Dendritic cell treated with granulocyte-macrophage colony-stimulating factor and Interleukin-4, amounts not matched to agents 40 ng/mL and 50 ng/mL, for 4 days (primary cell): ENCODE results near the gene C9orf78.
A peak's percentile ranks its signal among the peaks of the same experiment; 100 is the strongest.
"Not testable (repeated sequence)": the region's sequence is repeated elsewhere in the genome, so short reads cannot be mapped to it uniquely, and the experiment has no call there.

ENCODE experiments used
- H3K27ac Mint-ChIP-seq: one replicate; pipeline ENCODE4 v1.8.0; 2022; ENCODE audit warnings: mild to moderate bottlenecking, mixed read lengths
- H3K27me3 Mint-ChIP-seq: one replicate; pipeline ENCODE4 v1.8.0; 2022; ENCODE audit warnings: mild to moderate bottlenecking, mixed read lengths
- H3K36me3 Mint-ChIP-seq: one replicate; pipeline ENCODE4 v1.8.0; 2022; ENCODE audit warnings: low read depth, mixed read lengths
- H3K4me1 Mint-ChIP-seq: one replicate; pipeline ENCODE4 v1.8.0; 2022; ENCODE audit warnings: low read depth, mixed read lengths
- H3K4me3 Mint-ChIP-seq: one replicate; pipeline ENCODE4 v1.8.0; 2022; ENCODE audit warnings: mild to moderate bottlenecking, moderate library complexity, mixed read lengths
- H3K9me3 Mint-ChIP-seq: one replicate; pipeline ENCODE4 v1.8.0; 2022; ENCODE audit warnings: mixed read lengths
- intact Hi-C: fragments of 100-400 bp; cut with micrococcal nuclease; formaldehyde crosslinking; loops from one replicate; pipeline ENCODE4 v1.15.0; 2022

Gene C9orf78

DNA sequence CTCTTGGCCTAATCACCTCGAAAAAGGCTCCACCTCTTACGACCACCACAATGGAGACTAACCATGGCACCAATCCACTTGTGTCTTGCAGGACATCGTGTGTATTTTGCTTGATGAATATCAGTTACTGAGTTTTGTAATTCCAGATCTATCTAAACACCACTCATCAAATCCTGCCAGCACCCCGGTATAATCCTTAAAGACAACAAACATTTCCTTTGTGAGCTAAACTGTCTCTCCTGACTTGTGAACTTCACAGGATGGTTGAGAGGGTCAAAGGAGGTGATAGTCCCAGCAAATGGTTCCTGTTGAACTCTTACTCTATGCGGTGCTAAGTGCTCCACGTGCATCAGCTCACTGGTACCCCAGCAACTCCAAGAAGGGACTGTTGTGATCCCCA lies 36.1 kb downstream of the C9orf78 start:
- H3K4me3 Mint-ChIP-seq: no peak overlapping the region
- H3K27me3 Mint-ChIP-seq: peaks cover 14% of the 10 kb centered on the region
- intact Hi-C loops: no loop called here
- no peak overlapping the region for H3K27ac Mint-ChIP-seq
- H3K36me3 Mint-ChIP-seq: peaks cover 5% of the 10 kb centered on the region
- H3K4me1 Mint-ChIP-seq: peaks cover 6% of the 10 kb centered on the region
- no peaks in the 10 kb centered on the region for H3K9me3 Mint-ChIP-seq

DNA sequence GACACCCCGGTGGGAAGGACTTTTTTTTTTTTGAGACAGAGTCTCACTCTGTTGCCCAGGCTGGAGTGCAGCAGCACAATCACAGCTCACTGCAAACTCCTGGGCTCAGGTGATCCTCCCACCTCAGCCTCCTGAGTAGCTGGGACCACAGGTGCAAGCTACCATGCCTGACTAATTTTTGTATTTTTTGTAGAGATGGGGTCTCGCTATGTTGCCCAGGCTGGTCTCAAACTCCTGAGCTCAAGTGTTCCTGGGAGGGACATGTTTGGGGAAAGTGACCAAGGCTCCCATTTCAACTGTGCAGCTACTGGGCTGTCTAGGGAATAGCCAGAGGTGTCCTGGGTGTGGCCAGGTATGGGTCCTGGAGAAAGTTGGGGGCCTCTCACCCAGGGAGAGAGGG lies 39.0 kb downstream of the C9orf78 start:
- intact Hi-C loops: not testable (repeated sequence)

DNA sequence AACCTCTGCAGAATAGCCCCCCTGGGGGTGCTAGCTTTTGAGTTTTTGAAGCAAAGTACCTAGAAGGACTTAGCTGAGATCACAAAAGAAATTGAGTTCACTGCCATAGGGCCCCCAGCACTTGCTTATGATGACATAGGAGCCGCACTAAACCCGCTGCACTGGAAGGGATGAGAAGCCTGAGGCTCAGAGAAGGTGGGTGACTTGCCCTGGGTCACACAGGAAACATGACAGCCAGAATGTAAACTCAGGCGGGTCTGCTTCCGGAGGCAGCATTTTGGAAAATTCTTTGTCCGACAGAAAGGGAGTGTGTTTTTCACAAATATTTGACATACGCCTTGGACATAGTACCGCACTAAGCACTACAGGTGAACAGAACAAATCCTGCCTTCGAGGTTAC lies 40.5 kb downstream of the C9orf78 start:
- peaks cover 16% of the 10 kb centered on the region for H3K27me3 Mint-ChIP-seq

More for the DNA sequence above, 39.0 kb downstream of the C9orf78 start:
- not testable (repeated sequence) for H3K27ac Mint-ChIP-seq, H3K4me1 Mint-ChIP-seq, H3K36me3 Mint-ChIP-seq, H3K9me3 Mint-ChIP-seq, H3K4me3 Mint-ChIP-seq
- H3K27me3 Mint-ChIP-seq: peaks cover 16% of the 10 kb centered on the region

DNA sequence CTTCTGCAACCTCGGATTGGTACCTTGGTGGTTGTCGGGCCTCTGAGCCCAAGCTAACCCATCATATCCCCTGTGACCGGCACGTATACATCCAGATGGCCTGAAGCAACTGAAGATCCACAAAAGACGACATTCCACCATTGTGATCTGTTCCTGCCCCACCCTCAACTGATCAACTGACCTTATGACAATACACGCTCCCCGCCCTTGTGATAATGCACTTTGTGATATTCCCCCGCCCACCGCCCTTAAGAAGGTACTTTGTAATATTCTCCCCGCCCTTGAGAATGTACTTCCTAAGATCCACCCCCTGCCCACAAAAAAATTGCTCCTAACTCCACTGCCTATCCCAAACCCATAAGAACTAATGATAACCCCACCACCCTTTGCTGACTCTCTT lies 48.6 kb downstream of the C9orf78 start:
- Mint-ChIP-seq H3K27me3 (peaks cover 27% of the 10 kb centered on the region), H3K9me3 (no peaks in the 10 kb centered on the region), H3K27ac (no peak overlapping the region), H3K36me3 (no peaks in the 10 kb centered on the region), H3K4me1 (peaks cover 5% of the 10 kb centered on the region), H3K4me3 (no peak overlapping the region)
- intact Hi-C loops: loop anchor here (10.0 kb wide), 1 partner anchor 652 kb away; no protein-coding TSS in a partner anchor

More for the DNA sequence above, 40.5 kb downstream of the C9orf78 start:
- Mint-ChIP-seq H3K4me1 (no peaks in the 10 kb centered on the region), H3K27ac (no peak overlapping the region), H3K9me3 (no peaks in the 10 kb centered on the region), H3K36me3 (no peaks in the 10 kb centered on the region), H3K4me3 (no peak overlapping the region)
- intact Hi-C loops: no loop called here

DNA sequence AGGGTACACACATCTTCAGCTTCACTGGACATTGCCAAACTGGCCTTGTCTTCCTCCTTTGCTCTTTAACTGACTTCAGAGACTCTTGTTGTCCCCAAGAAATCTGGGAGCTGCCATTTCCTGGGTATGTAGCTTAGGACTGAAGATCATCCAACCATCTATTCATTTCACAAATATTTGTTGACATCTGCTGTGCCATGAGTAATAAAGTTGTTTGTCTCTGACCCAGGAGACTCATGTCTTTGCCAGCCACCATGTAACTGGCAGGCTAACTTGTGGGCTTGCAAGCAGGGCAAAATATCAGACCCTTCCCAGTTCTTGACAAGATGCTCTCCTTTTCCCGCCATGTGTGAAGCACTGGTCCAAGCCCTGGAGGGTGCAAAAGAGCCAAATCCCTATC lies 49.2 kb downstream of the C9orf78 start:
- peaks cover 6% of the 10 kb centered on the region for H3K4me1 Mint-ChIP-seq
- no peak overlapping the region for H3K4me3 Mint-ChIP-seq
- intact Hi-C loops: loop anchor here (2.0 to 10.0 kb wide), 2 partner anchors 143 to 651 kb away; partner anchors contain the start of gene ASB6
- no peak overlapping the region for H3K27ac Mint-ChIP-seq
- H3K9me3 Mint-ChIP-seq: no peaks in the 10 kb centered on the region
- H3K36me3 Mint-ChIP-seq: no peaks in the 10 kb centered on the region
- peaks cover 27% of the 10 kb centered on the region for H3K27me3 Mint-ChIP-seq

DNA sequence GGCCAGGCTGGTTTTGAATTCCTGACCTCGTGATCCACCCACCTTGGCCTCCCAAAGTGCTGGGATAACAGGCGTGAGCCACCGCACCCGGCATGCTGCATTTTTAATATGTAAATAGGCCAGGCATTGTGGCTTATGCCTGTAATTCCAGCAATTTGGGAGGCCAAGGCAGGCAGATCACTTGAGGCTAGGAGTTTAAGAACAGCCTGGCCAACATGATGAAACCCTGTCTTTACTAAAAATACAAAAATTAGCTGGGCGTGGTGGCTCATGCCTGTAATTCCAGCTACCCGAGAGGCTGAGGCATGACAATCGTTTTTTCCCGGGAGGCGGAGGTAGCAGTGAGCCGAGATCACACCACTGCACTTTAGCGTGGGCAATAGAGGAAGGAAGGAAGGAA lies 50.1 kb downstream of the C9orf78 start:
- intact Hi-C loops: loop anchor here (1.0 to 10.0 kb wide), 3 partner anchors 48 to 650 kb away; partner anchors contain the start of gene ASB6
- Mint-ChIP-seq H3K27me3 (peaks cover 27% of the 10 kb centered on the region), H3K4me1 (peaks cover 11% of the 10 kb centered on the region)
- not testable (repeated sequence) for H3K9me3 Mint-ChIP-seq, H3K36me3 Mint-ChIP-seq, H3K27ac Mint-ChIP-seq, H3K4me3 Mint-ChIP-seq

DNA sequence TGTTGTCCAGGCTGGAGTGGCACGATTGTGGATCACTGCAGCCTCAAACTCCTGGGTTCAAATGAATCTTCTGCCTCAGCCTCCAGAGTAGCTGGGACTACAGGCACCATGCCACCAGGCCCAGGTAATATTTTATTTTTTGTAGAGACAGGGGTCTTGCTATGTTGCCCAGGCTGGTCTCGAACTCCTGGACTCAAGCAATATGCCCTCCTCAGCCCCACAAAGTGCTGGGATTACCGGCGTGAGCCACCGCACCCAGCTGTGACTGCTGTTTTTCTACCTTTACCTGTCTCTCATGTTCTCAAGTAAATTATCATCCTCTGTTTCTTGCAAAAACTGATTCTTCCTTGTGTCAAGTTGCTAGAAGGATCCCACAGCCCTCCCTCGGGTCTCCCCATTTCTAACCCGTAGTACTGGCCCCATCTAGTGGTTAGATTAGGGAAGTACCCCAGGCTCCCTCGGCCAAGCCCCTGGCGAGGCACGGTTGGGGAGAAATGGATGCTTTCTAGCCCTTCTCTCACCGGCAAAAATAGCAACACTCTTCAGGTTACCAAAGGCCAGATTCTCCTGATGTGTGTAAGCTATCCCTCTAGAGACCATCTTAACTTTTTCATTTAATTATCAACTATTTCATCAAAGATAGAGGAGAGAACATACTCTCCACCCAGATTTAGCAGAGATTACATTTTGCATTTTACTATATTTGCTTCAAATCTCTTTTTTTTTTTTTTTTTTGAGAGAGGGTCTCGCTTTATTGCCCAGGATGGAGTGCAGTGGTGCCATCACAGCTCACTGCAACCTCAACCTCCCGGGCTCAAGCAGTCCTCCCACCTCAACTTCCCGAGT lies 51.3 kb downstream of the C9orf78 start:
- Mint-ChIP-seq H3K27me3 (peaks cover 26% of the 10 kb centered on the region), H3K27ac (no peak overlapping the region), H3K4me3 (no peak overlapping the region), H3K36me3 (no peaks in the 10 kb centered on the region), H3K4me1 (peaks cover 17% of the 10 kb centered on the region), H3K9me3 (no peaks in the 10 kb centered on the region)
- intact Hi-C loops: loop anchor here (1.0 to 10.0 kb wide), 4 partner anchors 46 to 649 kb away; partner anchors contain the start of gene ASB6

DNA sequence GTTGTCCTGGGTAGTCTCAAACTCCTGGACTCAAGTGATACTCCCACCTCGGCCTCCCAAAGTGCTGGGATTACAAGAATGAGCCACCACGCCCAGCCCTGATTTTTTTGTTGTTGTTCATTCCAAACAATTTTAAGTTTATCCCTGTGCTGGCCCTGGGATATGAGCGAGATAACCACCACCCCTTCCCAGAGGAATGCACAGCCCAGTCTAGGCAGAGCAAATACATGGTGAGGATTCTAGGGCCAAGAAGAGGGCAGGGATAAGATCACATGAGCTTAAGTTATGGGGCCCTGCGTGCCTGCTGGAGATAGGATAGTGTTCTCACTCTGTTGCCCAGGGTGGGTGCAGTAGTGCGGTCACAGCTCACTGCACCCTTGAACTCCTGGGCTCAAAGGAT lies 53.1 kb downstream of the C9orf78 start:
- peaks cover 31% of the 10 kb centered on the region for H3K4me1 Mint-ChIP-seq
- H3K4me3 Mint-ChIP-seq: no peak overlapping the region
- no peaks in the 10 kb centered on the region for H3K36me3 Mint-ChIP-seq
- no peak overlapping the region for H3K27ac Mint-ChIP-seq
- intact Hi-C loops: loop anchor here (2.0 to 10.0 kb wide), 2 partner anchors 55 to 647 kb away; no protein-coding TSS in a partner anchor
- H3K27me3 Mint-ChIP-seq: peaks cover 21% of the 10 kb centered on the region
- no peaks in the 10 kb centered on the region for H3K9me3 Mint-ChIP-seq

DNA sequence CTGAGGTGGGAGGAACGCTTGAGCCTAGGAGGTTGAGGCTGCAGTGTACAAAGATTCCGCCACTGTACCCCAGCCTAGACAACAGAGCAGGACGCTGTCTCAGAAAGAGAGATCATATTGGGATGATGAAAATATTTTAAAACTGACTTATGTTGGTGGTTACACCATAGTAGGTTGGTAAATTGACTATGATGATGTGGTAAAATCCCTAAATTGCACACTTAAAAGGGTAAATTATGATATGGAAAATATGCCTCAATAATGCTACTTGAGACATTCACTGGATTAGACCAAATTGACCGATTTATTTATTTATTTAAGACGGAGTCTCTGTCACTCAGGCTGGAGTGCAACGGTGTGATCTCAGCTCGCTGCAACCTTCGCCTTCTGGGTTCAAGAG lies 53.9 kb downstream of the C9orf78 start:
- H3K36me3 Mint-ChIP-seq: no peaks in the 10 kb centered on the region

DNA sequence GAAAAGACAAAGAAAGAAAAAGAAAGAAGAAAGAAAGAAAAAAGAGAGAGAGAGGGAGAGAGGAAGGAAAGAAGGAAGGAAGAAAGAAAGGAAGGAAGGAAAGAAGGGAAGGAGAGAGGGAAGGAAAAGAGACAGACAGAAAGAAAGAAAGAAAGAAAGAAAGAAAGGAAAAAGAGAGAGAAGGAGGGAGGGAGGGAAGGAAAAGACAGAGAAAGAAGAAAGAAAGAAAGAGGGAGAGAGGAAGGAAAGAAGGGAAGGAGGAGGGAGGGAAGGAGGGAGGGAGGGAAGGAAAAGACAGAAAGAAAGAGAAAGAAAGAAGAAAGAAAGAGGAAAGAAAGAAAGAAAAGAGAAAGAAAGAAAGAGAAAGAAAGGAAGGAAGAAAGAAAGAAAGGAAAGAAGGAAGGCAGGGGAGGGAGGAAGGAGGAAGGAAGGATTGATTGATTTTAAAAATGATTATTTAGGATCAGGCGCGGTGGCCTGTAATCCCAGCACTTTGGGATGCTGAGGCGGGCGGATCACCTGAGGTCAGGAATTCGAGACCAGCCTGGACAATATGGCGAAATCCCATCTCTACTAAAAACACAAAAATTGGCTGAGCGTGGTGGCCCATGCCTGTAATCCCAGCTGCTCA lies 55.4 kb downstream of the C9orf78 start:
- H3K9me3 Mint-ChIP-seq: no peaks in the 10 kb centered on the region
- intact Hi-C loops: loop anchor here (10.0 kb wide), 1 partner anchor 645 kb away; no protein-coding TSS in a partner anchor
- peaks cover 6% of the 10 kb centered on the region for H3K27me3 Mint-ChIP-seq
- no peak overlapping the region for H3K27ac Mint-ChIP-seq
- H3K36me3 Mint-ChIP-seq: no peaks in the 10 kb centered on the region
- peaks cover 45% of the 10 kb centered on the region for H3K4me1 Mint-ChIP-seq
- H3K4me3 Mint-ChIP-seq: no peak overlapping the region

More for the DNA sequence above, 53.9 kb downstream of the C9orf78 start:
- intact Hi-C loops: loop anchor here (10.0 kb wide), 1 partner anchor 646 kb away; no protein-coding TSS in a partner anchor
- Mint-ChIP-seq H3K27me3 (peaks cover 13% of the 10 kb centered on the region), H3K9me3 (no peaks in the 10 kb centered on the region), H3K4me1 (peaks cover 39% of the 10 kb centered on the region), H3K27ac (no peak overlapping the region), H3K4me3 (no peak overlapping the region)

DNA sequence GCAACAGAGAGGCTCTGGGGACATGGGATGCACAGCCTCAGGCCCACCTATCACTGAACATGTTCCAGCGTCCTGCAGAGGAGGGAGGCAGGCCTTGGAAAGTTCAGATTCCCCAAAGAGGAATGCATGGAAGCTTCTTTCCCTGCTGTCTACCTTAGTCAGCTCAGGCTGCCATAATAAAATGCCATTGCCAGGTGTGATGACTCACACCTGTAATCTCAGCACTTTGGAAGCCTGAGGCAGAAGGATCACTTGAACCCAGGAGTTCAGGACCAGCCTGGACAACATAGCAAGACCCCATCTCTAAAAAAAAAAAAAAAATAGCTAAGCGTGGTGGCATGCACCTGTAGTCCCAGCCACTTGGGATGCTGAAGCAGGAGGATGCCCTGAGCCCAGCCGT lies 56.6 kb downstream of the C9orf78 start:
- Mint-ChIP-seq H3K27me3 (peaks cover 7% of the 10 kb centered on the region), H3K4me1 (peaks cover 57% of the 10 kb centered on the region), H3K4me3 (no peak overlapping the region), H3K27ac (no peak overlapping the region), H3K36me3 (no peaks in the 10 kb centered on the region), H3K9me3 (no peaks in the 10 kb centered on the region)
- intact Hi-C loops: no loop called here

DNA sequence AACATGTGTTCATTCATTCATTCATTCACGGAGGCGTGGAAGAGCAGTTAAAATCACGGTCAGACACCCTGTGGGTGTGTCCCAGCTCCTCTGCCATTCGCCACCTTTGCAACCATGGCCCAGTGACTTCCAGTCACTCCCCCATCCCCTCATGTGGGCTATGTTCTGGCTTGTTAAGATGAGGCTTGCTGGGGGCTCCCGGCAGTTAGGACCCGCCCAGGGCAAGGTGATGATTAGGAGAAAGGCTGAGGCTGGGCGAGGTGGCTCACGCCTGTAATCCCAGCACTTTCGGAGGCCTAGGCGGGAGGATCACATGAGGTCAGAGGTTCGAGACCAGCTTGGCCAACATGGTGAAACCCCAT lies 57.3 kb downstream of the C9orf78 start:
- no peaks in the 10 kb centered on the region for H3K9me3 Mint-ChIP-seq
- peaks cover 64% of the 10 kb centered on the region for H3K4me1 Mint-ChIP-seq
- peaks cover 7% of the 10 kb centered on the region for H3K27me3 Mint-ChIP-seq
- no peak overlapping the region for H3K4me3 Mint-ChIP-seq
- no peaks in the 10 kb centered on the region for H3K36me3 Mint-ChIP-seq
- H3K27ac Mint-ChIP-seq: peak overlapping the region; percentile 78
- intact Hi-C loops: no loop called here
